Hepatocyte (in vitro differentiated cells): ENCODE data around the gene C21orf91.

Source experiments
- CTCF ChIP-seq: fragments of 200-600 bp; sonication (generic); IDR thresholded peaks from 2 replicates; pipeline ENCODE4 v1.5.1; 2016; ENCODE audit warnings: antibody characterized with exemption, mild to moderate bottlenecking; ENCODE audit not compliant: poor library complexity
- EZH2 ChIP-seq: fragments of 200-600 bp; sonication (generic); IDR thresholded peaks from 2 replicates; pipeline ENCODE4 v1.6.1; 2016; ENCODE audit warnings: antibody characterized with exemption, mild to moderate bottlenecking, borderline replicate concordance
- EZH2phosphoT487 ChIP-seq: fragments of 200-600 bp; sonication (generic); IDR thresholded peaks from one replicate; pipeline ENCODE4 v1.6.1; 2018; ENCODE audit warnings: antibody characterized with exemption, mild to moderate bottlenecking, low read depth, moderate library complexity; ENCODE audit not compliant: unreplicated experiment, severe bottlenecking

GRCh38 chr21:17848228-17848627 lies 29.1 kb upstream of the C21orf91 start:
- TF ChIP-seq CTCF, result no peak
- no peak for TF ChIP-seq EZH2phosphoT487
- TF ChIP-seq EZH2, result no peak
